HG03175 (cell line): ENCODE results near the gene NOXRED1.

ENCODE experiments used
- ATAC-seq: cut with Tn5 transposase; IDR thresholded peaks from one replicate; pipeline ENCODE4 v1.9.1; 2021; ENCODE audit warnings: mild to moderate bottlenecking, moderate library complexity; ENCODE audit not compliant: unreplicated experiment

Gene NOXRED1

DNA sequence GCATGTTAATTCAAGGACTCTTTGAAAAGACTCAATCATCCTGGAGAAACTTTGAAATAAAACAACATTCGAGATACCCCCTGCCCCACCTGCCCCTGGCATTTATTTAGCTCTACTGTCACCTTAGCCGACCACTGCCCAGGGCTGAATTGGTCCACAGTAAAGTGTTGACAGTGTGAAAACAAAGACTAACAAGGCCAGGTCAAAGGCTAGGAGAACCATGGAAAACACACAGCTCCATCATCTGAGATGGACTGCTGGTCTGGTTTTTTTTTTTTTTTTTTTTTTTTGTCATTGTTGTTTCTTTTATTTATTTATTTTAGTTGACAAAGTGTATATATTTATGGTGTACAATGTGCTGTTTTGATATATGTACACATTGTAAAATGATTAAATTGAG, 76.8 kb downstream of the NOXRED1 start:
- ATAC-seq = no peak

GRCh38 chr14:77344377-77344996, 78.8 kb downstream of the NOXRED1 start:
- ATAC-seq = no peak
